ENCODE measurements around the gene GABRG3. TPM values are rescaled to one million over a fixed set of nuclear protein-coding genes. Genes with fewer than 3 reads are reported as not detected.

GABRG3 gene
- total RNA-seq, 3 donors from 2014 or later: not detected

DNA sequence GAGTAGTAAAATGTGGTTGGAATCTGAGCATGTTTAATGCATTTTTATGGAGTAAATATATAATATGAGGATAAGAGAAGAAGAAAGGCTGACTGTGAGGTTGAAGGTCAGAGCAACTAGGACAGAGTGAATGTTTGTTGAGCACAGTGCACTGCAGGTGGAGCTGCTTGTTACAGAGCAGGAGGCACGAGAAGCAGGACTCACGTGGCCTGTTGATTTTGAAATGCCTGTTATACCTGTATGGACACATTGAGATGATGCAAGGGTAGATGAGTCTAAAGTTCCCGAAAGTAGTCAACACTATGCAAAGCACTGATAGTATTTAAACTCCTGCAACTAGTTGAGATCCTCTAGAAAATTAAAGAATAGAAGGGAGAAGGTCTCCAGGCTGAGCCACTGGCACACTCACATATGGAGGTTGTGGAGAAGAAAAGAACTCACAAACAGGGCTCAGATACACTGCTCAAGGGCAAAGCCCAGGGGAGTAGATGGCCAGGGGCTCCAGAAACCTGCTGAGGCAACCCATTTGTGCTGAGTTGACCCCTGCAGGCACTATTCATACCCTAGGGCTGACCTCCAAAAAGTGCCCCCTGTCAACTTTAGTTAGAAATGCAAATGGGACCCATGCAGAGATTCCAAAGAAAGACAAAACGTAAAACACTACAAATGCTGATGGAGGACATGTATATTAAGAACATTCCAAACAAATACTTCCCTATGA is 541.5 kb downstream of the GABRG3 start:
- no peaks in the 10 kb centered on the region for H3K27me3 Mint-ChIP-seq (ENCODE audit: low read depth)
- ATAC-seq (no peak), DNase-seq (no peak)
- no peaks in the 10 kb centered on the region for H3K36me3 Mint-ChIP-seq (ENCODE audit: insufficient read depth)
- peaks cover 31% of the 10 kb centered on the region for H3K9me3 Mint-ChIP-seq
- no peak overlapping the region for H3K4me3 Mint-ChIP-seq
- no peaks in the 10 kb centered on the region for H3K4me1 Mint-ChIP-seq (ENCODE audit: low read depth)

DNA sequence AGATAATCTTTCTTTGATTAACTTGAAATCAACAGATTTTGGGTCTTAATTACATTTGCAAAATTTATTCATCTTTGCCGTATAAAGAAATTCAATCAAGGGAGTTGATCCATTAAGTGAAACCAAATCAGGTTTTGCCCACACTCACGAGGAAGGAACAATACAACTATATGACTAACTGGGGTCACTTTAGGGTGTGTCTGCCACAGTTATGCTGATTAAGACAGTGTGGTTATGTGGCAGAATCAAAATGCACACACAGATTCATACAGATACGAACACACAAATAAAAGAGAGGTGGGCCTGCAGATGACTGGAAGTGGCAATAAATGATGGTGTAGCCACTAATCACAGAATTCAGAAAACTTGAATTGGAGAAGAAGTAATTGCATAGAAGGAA is 543.5 kb downstream of the GABRG3 start:
- DNase-seq (no peak), ATAC-seq (no peak)
- Mint-ChIP-seq H3K36me3 (ENCODE audit: insufficient read depth) (no peaks in the 10 kb centered on the region), H3K4me1 (ENCODE audit: low read depth) (no peaks in the 10 kb centered on the region), H3K27me3 (ENCODE audit: low read depth) (no peaks in the 10 kb centered on the region), H3K4me3 (no peak overlapping the region), H3K9me3 (peaks cover 28% of the 10 kb centered on the region)

DNA sequence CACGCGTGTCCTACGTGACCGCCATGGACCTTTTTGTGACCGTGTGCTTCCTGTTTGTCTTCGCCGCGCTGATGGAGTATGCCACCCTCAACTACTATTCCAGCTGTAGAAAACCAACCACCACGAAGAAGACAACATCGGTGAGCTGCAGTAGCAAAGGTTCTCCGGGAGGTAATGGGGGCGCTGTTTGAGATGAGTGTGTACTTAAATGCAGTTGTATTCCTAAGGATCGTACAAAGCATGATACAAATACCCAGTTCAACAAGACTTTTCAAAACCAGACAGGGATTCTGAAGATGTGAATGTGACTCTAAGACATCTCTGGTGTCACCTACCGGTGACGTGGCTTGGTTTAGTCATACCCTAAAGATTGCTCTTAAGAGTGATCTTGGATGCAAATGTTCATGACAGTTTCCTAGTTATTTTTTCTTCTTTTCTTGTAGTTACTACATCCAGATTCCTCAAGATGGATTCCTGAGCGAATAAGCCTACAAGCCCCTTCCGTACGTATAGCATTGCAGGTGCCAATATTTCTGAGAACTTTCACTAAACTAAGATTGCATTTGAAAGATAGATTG is 556.6 kb downstream of the GABRG3 start:
- H3K36me3 Mint-ChIP-seq (ENCODE audit: insufficient read depth): no peaks in the 10 kb centered on the region
- H3K9me3 Mint-ChIP-seq: peaks cover 25% of the 10 kb centered on the region
- DNase-seq (no peak), ATAC-seq (no peak)
- no peaks in the 10 kb centered on the region for H3K4me1 Mint-ChIP-seq (ENCODE audit: low read depth)
- no peak overlapping the region for H3K4me3 Mint-ChIP-seq
- no peaks in the 10 kb centered on the region for H3K27me3 Mint-ChIP-seq (ENCODE audit: low read depth)

DNA sequence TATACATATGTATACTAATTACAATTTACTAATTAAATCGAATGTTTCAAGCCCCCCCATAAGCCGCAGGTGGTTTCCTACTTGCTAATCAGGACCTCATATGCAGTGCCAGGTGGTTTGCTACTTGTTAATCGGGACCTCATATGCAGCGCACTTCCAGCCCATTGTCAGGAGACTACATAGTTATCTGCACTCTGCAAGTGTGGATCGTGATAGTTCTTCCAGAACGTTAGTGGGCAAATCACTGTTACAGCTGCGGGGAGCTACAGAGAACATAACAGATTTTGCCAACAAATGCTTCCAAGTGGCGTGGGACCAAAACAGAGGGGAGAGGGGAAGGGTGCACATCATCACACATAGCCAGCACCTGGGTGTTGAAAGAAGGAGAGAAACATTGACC is 558.4 kb downstream of the GABRG3 start:
- Mint-ChIP-seq H3K4me1 (ENCODE audit: low read depth) (no peaks in the 10 kb centered on the region), H3K9me3 (peaks cover 18% of the 10 kb centered on the region), H3K36me3 (ENCODE audit: insufficient read depth) (no peaks in the 10 kb centered on the region), H3K4me3 (no peak overlapping the region), H3K27me3 (ENCODE audit: low read depth) (no peaks in the 10 kb centered on the region)
- ATAC-seq (no peak), DNase-seq (no peak)

DNA sequence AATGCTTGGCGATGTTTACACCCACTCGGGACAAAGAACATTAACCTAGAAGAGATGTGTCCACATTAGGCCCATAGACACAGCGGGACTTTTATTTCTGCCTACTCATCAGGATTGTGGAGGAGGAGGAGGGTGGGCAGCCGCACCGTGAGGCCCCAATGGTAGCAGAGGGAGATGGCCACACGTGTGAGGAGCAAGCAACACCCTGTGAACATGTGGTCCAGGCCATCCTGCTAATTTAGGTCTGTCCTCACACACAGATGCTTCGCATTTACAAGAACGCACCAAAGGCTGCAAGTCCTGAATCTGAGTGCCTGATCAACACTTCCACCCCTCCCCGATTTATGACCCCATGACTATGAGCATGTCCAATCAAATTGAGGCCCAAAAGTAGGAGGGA is 560.0 kb downstream of the GABRG3 start:
- no peak for ATAC-seq
- Mint-ChIP-seq H3K27me3 (ENCODE audit: low read depth) (no peaks in the 10 kb centered on the region), H3K36me3 (ENCODE audit: insufficient read depth) (no peaks in the 10 kb centered on the region), H3K4me1 (ENCODE audit: low read depth) (no peaks in the 10 kb centered on the region), H3K9me3 (peaks cover 14% of the 10 kb centered on the region), H3K4me3 (no peak overlapping the region)
- DNase-seq: no peak

DNA sequence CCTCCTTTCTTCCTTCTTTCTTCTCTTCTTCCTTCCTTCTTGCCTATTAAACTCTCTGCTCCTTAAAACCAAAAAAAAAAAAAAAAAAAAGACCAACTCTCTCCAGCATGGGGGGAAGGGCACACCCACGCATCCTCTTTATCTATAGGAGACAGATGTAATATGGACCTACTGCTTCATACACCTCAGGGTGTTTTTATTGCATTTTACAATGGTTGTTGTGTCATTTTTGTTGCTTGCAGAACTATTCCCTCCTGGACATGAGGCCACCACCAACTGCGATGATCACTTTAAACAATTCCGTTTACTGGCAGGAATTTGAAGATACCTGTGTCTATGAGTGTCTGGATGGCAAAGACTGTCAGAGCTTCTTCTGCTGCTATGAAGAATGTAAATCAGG is 561.4 kb downstream of the GABRG3 start:
- no peak for DNase-seq
- peaks cover 4% of the 10 kb centered on the region for H3K9me3 Mint-ChIP-seq
- no peak for ATAC-seq
- no peaks in the 10 kb centered on the region for H3K4me1 Mint-ChIP-seq (ENCODE audit: low read depth)
- no peak overlapping the region for H3K4me3 Mint-ChIP-seq
- no peaks in the 10 kb centered on the region for H3K27me3 Mint-ChIP-seq (ENCODE audit: low read depth)
- no peaks in the 10 kb centered on the region for H3K36me3 Mint-ChIP-seq (ENCODE audit: insufficient read depth)

DNA sequence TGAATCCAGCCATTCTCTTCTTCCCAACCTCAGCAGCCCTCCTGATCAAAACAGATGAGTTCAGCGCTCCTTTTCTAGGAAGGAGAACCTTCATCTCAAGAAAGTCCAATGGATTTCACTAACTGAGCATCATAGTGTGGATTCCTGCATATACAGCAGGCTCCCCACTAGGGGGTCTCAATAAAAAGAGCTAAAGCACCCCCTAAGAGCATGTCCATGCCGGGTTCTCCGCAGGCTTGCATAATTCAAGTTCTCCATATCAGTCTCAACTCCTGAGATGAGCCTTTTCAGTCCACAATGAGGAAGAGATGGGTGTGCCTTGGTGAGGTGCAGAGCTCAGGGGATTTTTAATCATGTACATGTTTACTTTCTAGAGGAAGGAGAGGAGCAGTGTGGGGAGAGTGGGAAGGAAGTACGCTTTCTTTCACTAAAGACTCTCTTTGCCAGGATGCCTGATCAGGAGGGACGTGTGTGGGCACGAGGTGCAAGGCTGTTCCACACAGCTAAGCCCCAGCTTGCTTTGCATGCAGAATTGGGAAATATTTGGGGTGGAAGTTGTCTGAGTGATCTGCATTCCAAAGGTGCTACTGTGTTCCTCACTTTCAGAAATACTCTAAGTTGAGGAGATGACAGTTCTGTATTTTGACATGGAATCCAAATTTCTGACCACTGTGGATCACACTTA is 564.6 kb downstream of the GABRG3 start:
- no peak for DNase-seq
- H3K36me3 Mint-ChIP-seq (ENCODE audit: insufficient read depth): no peaks in the 10 kb centered on the region
- no peak for ATAC-seq
- H3K9me3 Mint-ChIP-seq: peaks cover 4% of the 10 kb centered on the region
- no peak overlapping the region for H3K4me3 Mint-ChIP-seq
- no peaks in the 10 kb centered on the region for H3K4me1 Mint-ChIP-seq (ENCODE audit: low read depth)
- no peaks in the 10 kb centered on the region for H3K27me3 Mint-ChIP-seq (ENCODE audit: low read depth)

DNA sequence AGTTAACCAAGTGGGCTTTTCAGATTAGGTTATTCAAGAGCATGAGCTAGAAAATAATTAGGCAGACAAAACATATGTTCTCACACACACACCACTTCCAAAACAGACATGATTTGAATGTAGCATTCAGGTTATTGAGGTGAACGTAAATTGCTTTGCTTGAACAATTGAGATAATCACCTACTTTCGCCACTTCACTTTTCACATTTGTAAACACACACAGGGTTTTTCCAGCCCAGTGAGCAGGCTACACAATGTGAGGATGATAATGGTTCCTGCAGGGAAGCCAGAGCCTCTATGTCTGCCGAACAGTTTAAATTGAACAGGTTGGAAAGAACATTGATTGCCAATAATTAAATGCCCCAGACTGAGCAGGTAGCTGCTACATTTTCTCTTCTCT is 567.3 kb downstream of the GABRG3 start:
- DNase-seq: no peak
- H3K27me3 Mint-ChIP-seq (ENCODE audit: low read depth): no peaks in the 10 kb centered on the region
- H3K36me3 Mint-ChIP-seq (ENCODE audit: insufficient read depth): no peaks in the 10 kb centered on the region
- peaks cover 8% of the 10 kb centered on the region for H3K9me3 Mint-ChIP-seq
- H3K4me3 Mint-ChIP-seq: no peak overlapping the region
- no peaks in the 10 kb centered on the region for H3K4me1 Mint-ChIP-seq (ENCODE audit: low read depth)
- ATAC-seq: no peak

DNA sequence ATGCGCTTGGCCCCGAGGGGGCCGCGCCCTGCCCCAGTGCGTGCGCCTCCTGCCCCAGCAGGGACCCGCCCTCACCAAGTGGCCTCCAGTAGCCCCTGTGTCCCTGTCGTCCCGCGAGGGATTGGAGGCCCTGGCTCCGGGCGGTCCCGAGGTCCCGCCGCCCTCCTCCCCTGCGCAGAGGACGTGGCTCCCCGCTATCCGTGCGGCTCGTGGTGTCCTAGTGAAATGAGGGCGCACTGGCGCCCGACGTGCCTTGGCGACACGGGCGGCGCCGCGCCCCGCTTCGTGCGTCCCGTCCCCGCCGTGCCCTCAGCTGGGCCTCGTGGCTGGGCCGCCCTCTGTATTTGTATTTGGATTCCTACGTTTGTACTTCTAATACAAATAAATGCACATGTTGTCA is 570.6 kb downstream of the GABRG3 start:
- H3K9me3 Mint-ChIP-seq: peaks cover 11% of the 10 kb centered on the region

DNA sequence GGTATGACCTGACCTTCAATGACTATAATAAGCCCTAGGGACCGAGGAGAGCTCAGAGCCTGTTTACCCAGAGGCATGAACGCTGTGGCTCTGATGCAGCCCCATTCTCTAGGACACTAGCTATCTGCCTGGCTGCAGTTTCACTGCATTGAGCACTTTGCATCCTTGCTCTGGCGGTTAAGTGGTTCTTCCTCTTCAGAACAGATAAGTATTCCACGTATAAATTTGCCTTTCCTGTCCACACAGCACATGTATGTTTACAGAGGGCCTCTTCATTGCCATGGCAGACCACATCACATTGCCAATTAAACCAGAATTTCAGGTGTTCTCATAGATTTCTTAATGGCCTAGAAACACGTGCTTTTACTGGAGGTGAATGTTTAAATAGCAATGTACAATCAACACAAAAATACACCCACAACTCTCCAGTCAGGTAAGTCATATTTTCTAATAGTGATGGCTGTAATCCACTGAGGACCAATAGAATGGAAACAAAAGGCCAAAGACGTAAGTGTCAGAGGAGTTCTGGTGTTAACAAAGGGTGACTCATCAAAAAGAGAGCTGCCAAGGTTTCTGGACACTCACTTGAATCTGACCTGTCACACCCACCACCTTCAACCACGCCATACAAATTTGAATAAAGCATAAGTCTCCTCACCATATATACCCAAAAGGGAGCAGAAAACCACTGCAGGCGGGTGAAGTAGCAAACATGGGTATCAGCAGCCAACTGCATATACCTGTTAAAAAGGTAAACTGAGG is 574.7 kb downstream of the GABRG3 start:
- H3K27me3 Mint-ChIP-seq (ENCODE audit: low read depth): no peaks in the 10 kb centered on the region
- H3K4me3 Mint-ChIP-seq: no peak overlapping the region
- no peaks in the 10 kb centered on the region for H3K36me3 Mint-ChIP-seq (ENCODE audit: insufficient read depth)
- ATAC-seq (no peak), DNase-seq (no peak)
- no peaks in the 10 kb centered on the region for H3K4me1 Mint-ChIP-seq (ENCODE audit: low read depth)
- H3K9me3 Mint-ChIP-seq: peaks cover 7% of the 10 kb centered on the region

More for the DNA sequence above, 570.6 kb downstream of the GABRG3 start:
- Mint-ChIP-seq H3K36me3 (ENCODE audit: insufficient read depth) (no peaks in the 10 kb centered on the region), H3K4me1 (ENCODE audit: low read depth) (no peaks in the 10 kb centered on the region), H3K27me3 (ENCODE audit: low read depth) (no peaks in the 10 kb centered on the region), H3K4me3 (no peak overlapping the region)
- DNase-seq (no peak), ATAC-seq (no peak)

DNA sequence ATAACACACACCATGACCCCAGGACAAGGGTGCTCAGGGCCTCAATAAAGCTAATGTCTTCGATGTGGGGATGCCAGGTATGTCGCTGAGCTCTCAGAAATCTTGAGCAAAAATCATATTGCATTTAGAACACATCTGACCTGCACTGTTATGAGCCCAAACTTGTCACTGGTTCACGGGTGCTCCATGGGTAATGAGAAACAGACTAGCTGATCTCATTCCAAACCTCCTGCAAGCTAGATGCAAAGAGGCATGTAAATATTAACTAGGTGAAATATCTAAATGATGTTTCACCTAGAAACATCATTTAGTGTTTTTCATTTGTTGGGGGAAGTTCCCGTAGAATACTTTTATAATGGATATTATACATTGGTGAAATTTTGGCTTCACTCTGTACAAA is 578.8 kb downstream of the GABRG3 start:
- H3K4me1 Mint-ChIP-seq (ENCODE audit: low read depth): no peaks in the 10 kb centered on the region
- no peaks in the 10 kb centered on the region for H3K9me3 Mint-ChIP-seq
- ATAC-seq (no peak), DNase-seq (no peak)
- H3K4me3 Mint-ChIP-seq: no peak overlapping the region
- H3K36me3 Mint-ChIP-seq (ENCODE audit: insufficient read depth): no peaks in the 10 kb centered on the region
- H3K27me3 Mint-ChIP-seq (ENCODE audit: low read depth): no peaks in the 10 kb centered on the region

DNA sequence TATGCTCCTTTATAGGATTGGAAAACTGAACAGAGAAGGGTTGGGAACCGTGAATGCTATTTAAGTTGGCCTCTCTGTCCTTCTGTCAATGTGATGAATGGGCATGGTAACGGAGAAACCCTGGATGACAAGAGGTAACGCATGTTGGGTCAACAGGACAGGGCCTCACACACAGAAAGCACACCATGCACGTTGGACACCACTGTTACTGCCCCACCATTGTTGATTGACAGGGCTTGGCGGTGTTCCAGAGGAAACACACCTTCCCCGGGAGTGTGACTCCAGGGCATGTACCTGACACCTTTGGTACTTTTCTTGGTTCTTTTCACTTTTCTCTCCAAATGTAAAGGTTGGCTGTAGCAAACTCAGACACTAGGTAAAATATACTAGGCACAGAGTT is 579.7 kb downstream of the GABRG3 start:
- DNase-seq (no peak), ATAC-seq (no peak)
- Mint-ChIP-seq H3K4me1 (ENCODE audit: low read depth) (no peaks in the 10 kb centered on the region), H3K9me3 (no peaks in the 10 kb centered on the region), H3K4me3 (no peak overlapping the region), H3K27me3 (ENCODE audit: low read depth) (no peaks in the 10 kb centered on the region), H3K36me3 (ENCODE audit: insufficient read depth) (no peaks in the 10 kb centered on the region)

DNA sequence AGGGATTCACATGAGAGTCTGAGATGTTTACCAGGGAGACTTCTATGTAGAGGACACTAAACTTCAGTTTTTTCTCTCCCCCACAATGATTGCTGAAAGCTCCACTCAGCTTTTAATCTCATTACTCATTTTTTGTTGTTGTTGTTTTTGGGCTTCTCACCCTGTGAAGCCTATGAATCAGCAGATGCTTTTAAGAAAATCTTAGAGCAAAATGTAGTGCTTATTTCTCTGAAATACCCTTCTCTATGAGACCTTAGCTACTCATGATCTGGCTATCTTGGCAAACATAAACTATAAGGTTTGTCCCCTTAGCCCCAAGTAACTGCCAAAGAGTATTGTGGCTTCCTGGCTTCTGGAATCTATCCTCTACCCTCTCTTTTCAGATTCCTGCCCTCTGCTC is 590.8 kb downstream of the GABRG3 start:
- DNase-seq (no peak), ATAC-seq (no peak)
- H3K36me3 Mint-ChIP-seq (ENCODE audit: insufficient read depth): no peaks in the 10 kb centered on the region
- H3K27me3 Mint-ChIP-seq (ENCODE audit: low read depth): no peaks in the 10 kb centered on the region
- H3K9me3 Mint-ChIP-seq: peaks cover 28% of the 10 kb centered on the region
- no peaks in the 10 kb centered on the region for H3K4me1 Mint-ChIP-seq (ENCODE audit: low read depth)
- no peak overlapping the region for H3K4me3 Mint-ChIP-seq

DNA sequence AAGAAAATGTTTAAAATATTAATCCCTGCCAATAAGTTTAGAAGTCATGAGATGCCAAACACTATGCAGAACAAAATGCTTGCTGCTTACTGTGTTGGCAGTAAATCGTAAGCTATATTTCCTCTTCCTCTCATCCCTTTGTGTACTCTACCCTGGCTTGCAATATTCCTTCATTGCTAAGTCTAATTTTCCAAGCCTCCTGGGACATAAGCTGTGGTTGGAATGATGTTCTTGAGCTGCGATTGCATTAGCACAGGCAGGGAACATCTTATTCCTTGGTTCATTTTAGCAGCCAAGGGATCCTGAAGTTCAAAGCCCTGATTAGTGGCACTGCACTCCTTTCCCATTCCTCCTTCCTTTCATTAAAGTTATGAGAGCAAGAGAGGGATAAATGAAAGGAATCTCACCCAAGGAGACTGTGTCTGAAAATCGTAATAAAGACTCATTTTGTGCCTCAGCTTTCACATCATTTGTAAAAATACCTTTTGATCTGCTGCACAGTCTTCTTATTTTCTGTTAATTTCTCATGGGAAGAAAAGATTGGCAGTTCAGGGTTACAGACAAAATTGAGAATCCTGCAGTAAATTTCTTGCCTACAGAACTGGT is 592.9 kb downstream of the GABRG3 start:
- no peaks in the 10 kb centered on the region for H3K27me3 Mint-ChIP-seq (ENCODE audit: low read depth)
- H3K4me3 Mint-ChIP-seq: no peak overlapping the region
- H3K4me1 Mint-ChIP-seq (ENCODE audit: low read depth): no peaks in the 10 kb centered on the region
- no peaks in the 10 kb centered on the region for H3K36me3 Mint-ChIP-seq (ENCODE audit: insufficient read depth)
- peaks cover 32% of the 10 kb centered on the region for H3K9me3 Mint-ChIP-seq
- DNase-seq: no peak
- no peak for ATAC-seq

All from activated T-cell treated with anti-CD3 and anti-CD28 coated beads, Interleukin-2, amount 50 U/mL, for 4 hours (primary cell).